H54 (cell line): Measurements from ENCODE around the gene IMPDH1.

Experiments
- DNase-seq: peaks from one replicate; pipeline ENCODE4 v3.0.0; 2011; ENCODE audit warnings: low spot score, mixed read lengths; ENCODE audit not compliant: insufficient read length
- FAIRE-seq: peaks from 3 replicates; lab custom pipeline; 2011; peaks lifted over from hg19 to GRCh38; lab: Jason Lieb, UNC
- POLR2A ChIP-seq: IDR thresholded peaks from 2 replicates; pipeline ENCODE4 v1.6.1; 2011; ENCODE audit warnings: low read depth, mild to moderate bottlenecking, low read length

Gene IMPDH1

GRCh38 chr7:128405471-128406313 lies 4.1 kb downstream of the IMPDH1 start:
- DNase-seq (peak; percentile 49), FAIRE-seq (no peak)
- TF ChIP-seq POLR2A = peak; percentile 39; the same call in 1 of the 2 replicates

- no peak for TF ChIP-seq POLR2A
- FAIRE-seq = no peak
- peak; percentile 57 for DNase-seq
These were observed 4.8 kb downstream of the IMPDH1 start for GRCh38 chr7:128404886-128405470.

- no peak for DNase-seq
- no peak for FAIRE-seq
- TF ChIP-seq POLR2A = no peak
These were observed 5.6 kb downstream of the IMPDH1 start for GRCh38 chr7:128404143-128404681.

GRCh38 chr7:128403676-128404075 lies 6.1 kb downstream of the IMPDH1 start:
- DNase-seq (no peak), FAIRE-seq (no peak)
- no peak for TF ChIP-seq POLR2A

GRCh38 chr7:128402356-128402755 lies 7.4 kb downstream of the IMPDH1 start:
- DNase-seq = no peak
- FAIRE-seq = no peak
- no peak for TF ChIP-seq POLR2A

- FAIRE-seq = no peak
- DNase-seq = no peak
- TF ChIP-seq POLR2A = no peak
These were observed 9.2 kb downstream of the IMPDH1 start for GRCh38 chr7:128400566-128400965.

- no peak for FAIRE-seq
- TF ChIP-seq POLR2A = no peak
- no peak for DNase-seq
These were observed 9.8 kb downstream of the IMPDH1 start for GRCh38 chr7:128399991-128400390.

GRCh38 chr7:128398841-128399135 lies 11.0 kb downstream of the IMPDH1 start:
- no peak for DNase-seq
- TF ChIP-seq POLR2A = no peak
- no peak for FAIRE-seq

GRCh38 chr7:128398016-128398840 lies 11.6 kb downstream of the IMPDH1 start:
- TF ChIP-seq POLR2A = no peak
- no peak for FAIRE-seq
- DNase-seq = peak; percentile 70

- no peak for TF ChIP-seq POLR2A
- DNase-seq = no peak
- FAIRE-seq = no peak
These were observed 13.4 kb downstream of the IMPDH1 start for GRCh38 chr7:128396357-128396756.

- FAIRE-seq = no peak
- DNase-seq = no peak
- no peak for TF ChIP-seq POLR2A
These were observed 14.0 kb downstream of the IMPDH1 start for GRCh38 chr7:128395748-128396147.

- no peak for TF ChIP-seq POLR2A
- DNase-seq = no peak
- FAIRE-seq = no peak
These were observed 14.8 kb downstream of the IMPDH1 start for GRCh38 chr7:128394904-128395496.

- no peak for FAIRE-seq
- DNase-seq = no peak
- TF ChIP-seq POLR2A = no peak
These were observed 16.1 kb downstream of the IMPDH1 start for GRCh38 chr7:128393526-128394330.
